Stimulated activated naive CD4-positive, alpha-beta T cell treated with Interleukin-2 at 50 U/mL for 16 hours (primary cell): ENCODE data around the gene ERVW-1.
"Not testable (repeated sequence)": the region's sequence is repeated elsewhere in the genome, so short reads cannot be mapped to it uniquely, and the experiment has no call there.

ENCODE experiments used
- DNase-seq: peaks from one replicate; lab custom pipeline; 2025; lab: John Stamatoyannopoulos, UW

The ERVW-1 gene, protein sequence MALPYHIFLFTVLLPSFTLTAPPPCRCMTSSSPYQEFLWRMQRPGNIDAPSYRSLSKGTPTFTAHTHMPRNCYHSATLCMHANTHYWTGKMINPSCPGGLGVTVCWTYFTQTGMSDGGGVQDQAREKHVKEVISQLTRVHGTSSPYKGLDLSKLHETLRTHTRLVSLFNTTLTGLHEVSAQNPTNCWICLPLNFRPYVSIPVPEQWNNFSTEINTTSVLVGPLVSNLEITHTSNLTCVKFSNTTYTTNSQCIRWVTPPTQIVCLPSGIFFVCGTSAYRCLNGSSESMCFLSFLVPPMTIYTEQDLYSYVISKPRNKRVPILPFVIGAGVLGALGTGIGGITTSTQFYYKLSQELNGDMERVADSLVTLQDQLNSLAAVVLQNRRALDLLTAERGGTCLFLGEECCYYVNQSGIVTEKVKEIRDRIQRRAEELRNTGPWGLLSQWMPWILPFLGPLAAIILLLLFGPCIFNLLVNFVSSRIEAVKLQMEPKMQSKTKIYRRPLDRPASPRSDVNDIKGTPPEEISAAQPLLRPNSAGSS

GRCh38 chr7:92477681-92478080 is at the start of gene ERVW-1:
TSS of gene ERVW-1 (minus strand) at chr7:92477946. CDS start at chr7:92470381, 7,565 bp downstream.
- DNase-seq: not testable (repeated sequence)

DNA sequence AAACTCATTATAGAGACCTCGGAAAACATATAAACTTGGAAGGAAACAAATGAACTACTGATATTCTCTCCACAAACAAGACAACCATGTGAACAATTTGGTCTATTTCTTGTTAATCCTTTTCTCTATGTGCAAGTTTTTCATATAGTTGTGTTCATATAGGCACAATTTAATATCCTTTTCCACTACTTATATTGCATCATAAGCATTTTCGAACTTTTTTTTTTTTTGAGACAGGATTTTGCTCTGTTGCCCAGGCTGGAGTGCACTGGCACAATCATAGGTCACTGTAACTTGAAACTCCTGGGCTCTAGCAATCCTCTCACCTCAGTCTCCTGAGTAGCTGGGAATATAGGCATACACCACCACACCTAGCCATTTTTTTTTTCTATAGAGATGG is 45.4 kb upstream of the ERVW-1 start:
- DNase-seq: no peak

- DNase-seq: no peak
Observed at GRCh38 chr7:92520024-92520423, 42.3 kb upstream of the ERVW-1 start.

DNA sequence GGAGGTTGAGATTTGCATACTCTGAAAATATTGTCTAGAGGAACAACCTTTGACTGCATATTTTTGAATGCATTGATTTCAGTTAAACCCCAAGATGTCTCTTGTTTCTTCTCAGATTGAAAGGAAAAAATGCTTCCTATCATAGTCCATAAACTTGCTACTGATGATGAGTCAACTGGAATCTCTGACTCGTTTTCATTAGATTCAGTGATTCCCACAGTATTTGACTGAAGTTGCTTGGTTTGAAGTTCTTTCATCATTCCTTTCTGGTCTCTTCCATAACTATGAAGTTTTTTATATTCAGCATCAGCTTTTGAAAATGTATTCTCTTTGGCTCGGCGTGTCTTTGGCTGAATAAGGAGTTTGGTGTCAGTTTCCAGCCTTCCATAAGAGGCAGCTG is 39.9 kb upstream of the ERVW-1 start:
- DNase-seq: no peak

DNA sequence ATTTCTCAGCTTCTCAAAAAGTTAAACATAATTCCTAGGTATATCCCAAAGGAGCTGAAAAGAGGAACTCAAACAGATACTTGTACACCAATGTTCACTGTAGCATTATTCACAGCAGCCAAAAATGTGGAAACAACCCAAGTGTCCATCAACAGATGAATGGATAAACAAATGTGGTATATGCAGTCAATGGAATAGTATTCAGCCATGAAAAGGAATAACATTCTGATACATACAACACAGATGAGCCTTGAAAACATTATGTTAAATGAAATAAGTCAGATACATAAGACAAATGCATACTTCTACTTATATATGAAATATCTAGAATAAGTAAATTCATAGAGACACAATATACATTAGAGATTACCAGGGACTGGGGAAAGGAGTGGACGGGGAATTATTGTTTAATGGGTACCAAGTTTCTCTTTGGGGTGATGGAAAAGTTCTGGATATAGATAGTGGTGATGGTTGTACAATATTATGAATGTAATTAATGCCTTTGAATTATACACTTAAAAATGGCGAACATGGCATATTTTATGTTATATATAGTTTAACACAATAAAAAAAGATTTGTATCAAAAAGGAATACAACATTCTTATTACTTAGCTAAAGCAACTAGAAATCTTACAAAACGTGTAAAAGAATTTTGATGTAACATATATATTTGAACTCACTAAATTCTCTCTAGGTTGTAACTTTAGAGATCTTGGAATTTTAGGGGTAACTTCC is 35.6 kb upstream of the ERVW-1 start:
- DNase-seq: no peak

DNA sequence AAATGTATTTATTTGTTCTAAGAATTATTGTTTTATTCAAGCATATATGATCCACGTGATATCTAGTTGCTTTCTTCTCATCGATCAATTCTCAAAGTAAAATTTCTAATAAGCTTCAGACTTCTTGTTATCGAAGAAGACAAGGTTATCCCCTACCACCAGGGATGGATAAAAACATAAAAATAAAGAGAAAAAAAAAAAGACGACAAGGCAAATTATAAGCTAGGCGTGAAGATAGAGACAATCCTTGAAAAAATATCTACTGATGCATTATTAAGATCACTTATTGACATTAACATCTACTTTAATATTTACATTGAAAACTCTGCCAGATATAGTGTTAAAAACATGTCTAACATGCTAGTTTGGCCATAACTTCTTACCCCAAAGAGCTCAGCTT is 31.2 kb upstream of the ERVW-1 start:
- DNase-seq: no peak

GRCh38 chr7:92506363-92506762 is 28.6 kb upstream of the ERVW-1 start:
- DNase-seq: no peak

- no peak for DNase-seq
Observed at GRCh38 chr7:92504563-92504962, 26.8 kb upstream of the ERVW-1 start.

DNA sequence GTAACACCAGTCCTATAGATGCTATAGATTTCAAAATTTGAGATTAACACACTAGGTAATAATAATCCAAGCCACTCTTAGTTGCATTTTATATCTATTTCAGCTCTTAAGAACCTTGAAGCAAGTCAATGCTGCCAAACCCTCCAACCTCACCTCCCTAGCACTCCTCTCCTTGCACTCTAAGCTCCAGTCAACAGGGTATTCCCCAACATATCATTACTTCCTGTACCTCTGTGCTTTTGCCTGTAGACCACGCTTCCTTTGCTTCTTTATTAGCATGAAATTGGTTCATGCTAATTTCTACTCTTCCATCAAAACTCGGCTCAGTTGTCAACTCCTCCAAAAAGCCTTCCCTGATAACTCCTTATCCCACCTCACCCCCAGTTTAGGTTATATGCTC is 26.0 kb upstream of the ERVW-1 start:
- no peak for DNase-seq

- DNase-seq: no peak
Observed at GRCh38 chr7:92498557-92498956, 20.8 kb upstream of the ERVW-1 start.

GRCh38 chr7:92496876-92497275 is 19.1 kb upstream of the ERVW-1 start:
- no peak for DNase-seq

DNA sequence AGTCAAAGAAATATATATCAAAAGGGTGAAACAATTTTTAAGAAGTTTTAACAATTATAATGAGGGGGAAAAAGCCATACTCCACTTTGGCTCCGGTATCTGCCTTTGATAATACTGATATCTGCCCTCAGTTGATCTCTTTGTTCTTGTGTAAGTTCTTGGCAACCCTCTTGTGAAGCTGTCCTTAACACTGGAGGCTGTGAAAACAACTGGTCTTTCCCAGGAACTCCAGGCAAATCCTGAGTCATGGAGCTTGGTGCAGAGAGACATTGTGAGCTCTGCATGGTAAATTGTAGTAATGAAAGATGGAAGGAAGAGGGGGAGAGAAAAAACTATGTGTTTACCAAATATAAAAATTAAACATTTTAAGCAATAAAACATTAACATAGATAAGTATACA is 11.9 kb upstream of the ERVW-1 start:
- no peak for DNase-seq

DNA sequence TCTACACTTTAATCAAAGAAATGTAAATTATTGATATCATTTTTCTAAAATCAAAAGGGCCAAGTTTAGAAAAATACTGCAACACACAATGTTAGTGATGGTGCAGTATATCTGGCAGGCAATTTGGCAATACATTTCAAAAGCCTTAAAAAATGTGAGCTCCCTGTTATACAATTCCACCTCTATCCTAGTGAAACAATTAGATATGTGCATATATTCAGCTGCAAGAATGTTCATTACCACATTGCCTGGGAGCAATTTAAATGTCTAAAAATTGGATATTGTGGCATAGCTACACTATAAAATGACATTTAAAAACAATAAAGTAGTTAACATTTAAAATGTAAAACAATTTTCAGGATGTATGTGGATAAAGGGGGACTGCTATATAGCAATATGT is 10.1 kb upstream of the ERVW-1 start:
- DNase-seq: no peak

DNA sequence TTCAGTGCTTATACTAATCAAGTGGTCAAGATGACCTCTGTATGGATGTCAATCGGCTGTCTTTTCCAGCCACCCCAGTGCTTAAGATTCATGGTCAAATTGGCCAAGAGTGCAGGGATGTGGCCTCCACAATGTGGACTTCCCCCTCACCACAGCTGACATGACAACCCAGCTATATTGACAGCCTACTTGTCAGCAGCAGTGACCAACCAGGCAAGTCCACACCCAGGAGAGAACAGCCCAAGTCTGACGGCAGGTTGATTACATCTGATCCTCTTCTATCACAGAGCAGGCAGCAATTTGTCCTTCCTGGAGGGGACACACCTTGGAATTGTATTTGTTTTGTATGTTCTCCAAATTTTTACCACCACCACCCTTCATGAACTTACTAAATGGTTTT is 8.2 kb upstream of the ERVW-1 start:
- DNase-seq: no peak

GRCh38 chr7:92485267-92485892 is 7.6 kb upstream of the ERVW-1 start:
- DNase-seq: no peak

DNA sequence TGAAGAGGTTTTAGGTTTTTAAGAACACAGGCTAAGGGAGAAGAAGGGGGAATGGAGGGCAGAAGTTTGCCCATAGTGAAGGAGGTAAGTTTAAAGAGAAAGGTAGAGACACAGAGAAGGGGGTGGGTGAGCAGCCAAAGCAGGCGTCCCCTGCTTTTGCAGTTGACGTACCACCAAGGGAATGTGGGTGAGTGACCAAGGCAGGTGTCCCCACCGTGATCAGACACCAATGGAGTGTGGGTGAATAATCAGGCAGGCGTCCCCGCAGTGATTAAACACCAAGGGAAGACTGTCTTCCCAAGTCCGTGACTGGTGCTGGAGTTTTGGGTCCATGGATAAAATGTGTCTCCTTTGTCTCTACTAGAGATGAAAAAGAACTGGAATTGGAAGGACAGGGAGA is 6.5 kb upstream of the ERVW-1 start:
- DNase-seq: not testable (repeated sequence)

DNA sequence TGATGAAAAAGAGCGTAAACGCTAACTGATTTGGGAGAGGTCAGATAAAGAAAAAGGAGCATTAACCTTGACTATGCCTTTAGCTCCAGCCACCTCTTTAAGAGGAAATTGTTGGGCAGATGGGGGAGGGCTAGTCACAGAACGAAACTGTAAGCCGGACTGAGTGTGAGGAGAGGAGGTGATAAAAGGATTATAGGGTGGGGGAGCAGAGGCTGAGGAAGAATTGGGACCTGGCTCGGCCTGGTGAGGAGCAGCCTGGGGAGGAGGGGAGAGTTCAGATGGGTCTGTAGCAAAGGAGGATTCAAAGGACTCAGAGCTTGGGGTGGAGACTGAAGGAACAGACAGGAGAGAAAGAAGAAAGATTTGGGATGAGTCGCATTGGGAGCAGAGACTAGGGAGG is 5.9 kb upstream of the ERVW-1 start:
- not testable (repeated sequence) for DNase-seq

GRCh38 chr7:92479146-92479545 is 1.4 kb upstream of the ERVW-1 start:
- not testable (repeated sequence) for DNase-seq

DNA sequence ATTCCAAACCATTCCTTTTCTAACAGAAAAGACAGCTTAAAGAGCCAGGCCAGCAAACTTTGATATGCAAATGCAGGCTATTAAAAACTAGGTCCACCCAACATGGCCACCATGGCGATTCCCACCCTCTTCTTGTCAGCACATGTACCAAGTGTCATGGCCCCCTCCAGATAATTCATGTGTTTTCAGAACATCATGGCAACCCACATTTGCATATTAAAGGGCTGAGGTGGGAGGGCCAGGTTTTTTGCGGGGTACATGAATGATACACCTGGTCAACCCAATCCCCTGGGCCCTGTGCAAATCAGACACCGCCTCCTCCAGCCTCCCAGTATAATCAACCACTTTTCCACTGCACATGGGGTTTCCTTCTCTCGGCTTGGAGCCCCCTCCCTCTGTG is 965 bp upstream of the ERVW-1 start:
- no peak for DNase-seq

DNA sequence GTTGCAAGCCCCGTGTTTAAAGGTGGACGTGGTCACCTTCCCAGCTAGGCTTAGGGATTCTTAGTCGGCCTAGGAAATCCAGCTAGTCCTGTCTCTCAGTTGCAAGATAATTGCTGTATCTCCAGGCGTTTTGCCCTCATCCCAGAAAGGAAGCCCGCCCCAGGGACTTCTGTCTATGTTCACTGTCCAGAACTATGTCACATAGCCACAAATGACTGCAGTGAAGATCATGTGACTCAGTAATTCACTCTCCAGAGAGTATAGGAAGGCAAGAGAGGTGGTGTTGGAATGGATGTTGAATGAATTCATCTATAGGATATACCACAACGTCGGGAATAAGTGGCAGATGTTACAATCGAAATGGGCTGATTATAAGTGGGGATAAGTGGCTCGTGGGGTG is 349 bp upstream of the ERVW-1 start:
- no peak for DNase-seq

- not testable (repeated sequence) for DNase-seq
Observed at GRCh38 chr7:92475851-92476590, 1.7 kb downstream of the ERVW-1 start.

DNA sequence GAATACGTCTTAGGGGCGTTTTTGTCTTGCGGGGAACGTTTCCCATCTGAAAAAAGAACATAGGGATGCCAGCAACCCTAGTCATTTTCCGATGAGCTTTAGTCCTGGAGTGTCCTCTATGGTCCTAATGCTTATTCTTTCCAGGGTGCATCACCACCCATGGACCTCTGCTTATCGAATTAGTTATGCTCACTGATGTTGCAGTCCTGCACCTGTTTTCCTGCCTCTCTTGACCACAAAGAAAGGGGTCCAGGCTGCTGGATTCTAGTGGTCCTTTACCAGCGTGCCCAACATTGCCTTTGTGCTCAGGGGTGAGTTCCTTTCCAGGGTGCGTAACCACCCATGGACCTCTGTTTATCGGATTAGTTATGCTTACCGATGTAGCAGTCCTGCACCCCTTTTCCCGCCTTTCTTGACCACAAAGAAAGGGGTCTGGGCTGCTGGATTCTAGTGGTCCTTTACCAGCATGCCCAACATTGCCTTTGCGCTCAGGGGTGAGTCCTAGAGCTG is 2.4 kb downstream of the ERVW-1 start:
- DNase-seq: not testable (repeated sequence)
